OCI-LY7 (cell line): ENCODE measurements around the gene RPTN.

Experiments used
- CTCF ChIP-seq: fragments of 200-600 bp; sonication (generic); conservative IDR thresholded peaks from 2 replicates; pipeline ENCODE4 v1.5.1; 2014; ENCODE audit warnings: mild to moderate bottlenecking, antibody characterized with exemption, low read length, moderate library complexity, mixed read lengths
- EZH2phosphoT487 ChIP-seq: fragments of 200-600 bp; sonication (generic); IDR thresholded peaks from 2 replicates; pipeline ENCODE4 v1.6.1; 2018; ENCODE audit warnings: low read depth, borderline replicate concordance, mild to moderate bottlenecking, mixed run types, antibody characterized with exemption, low read length, moderate library complexity, mixed read lengths

- no peak for TF ChIP-seq CTCF
- TF ChIP-seq EZH2phosphoT487: no peak
Measured at GRCh38 chr1:152130186-152130585, 28.8 kb downstream of the RPTN start.
